GM18867 (cell line): ENCODE data around the gene MAPT.

ENCODE experiments used
- ATAC-seq: cut with Tn5 transposase; IDR thresholded peaks from one replicate; pipeline ENCODE4 v1.9.1; 2021; ENCODE audit warnings: mild to moderate bottlenecking, moderate library complexity; ENCODE audit not compliant: unreplicated experiment

MAPT gene

DNA sequence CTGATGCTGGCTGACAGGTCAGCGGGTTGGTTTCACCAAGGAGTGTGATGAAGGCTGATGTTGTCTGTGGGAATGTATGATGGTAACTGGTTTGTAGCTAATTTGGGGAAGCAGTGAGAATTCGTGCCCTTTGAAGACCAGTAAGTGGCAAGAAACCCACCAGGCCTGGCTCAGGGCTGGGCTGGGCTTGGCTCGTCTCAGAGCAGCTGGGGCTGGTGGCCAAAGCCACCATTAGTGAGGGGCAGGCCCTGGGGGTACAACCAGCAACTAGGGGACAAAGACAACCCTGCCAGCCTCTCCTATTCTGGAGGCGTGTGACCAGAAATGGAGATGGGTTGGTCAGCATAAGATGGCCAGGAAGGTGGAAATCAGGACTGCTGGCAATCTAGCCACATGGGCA lies 91.7 kb downstream of the MAPT start:
- ATAC-seq = no peak

DNA sequence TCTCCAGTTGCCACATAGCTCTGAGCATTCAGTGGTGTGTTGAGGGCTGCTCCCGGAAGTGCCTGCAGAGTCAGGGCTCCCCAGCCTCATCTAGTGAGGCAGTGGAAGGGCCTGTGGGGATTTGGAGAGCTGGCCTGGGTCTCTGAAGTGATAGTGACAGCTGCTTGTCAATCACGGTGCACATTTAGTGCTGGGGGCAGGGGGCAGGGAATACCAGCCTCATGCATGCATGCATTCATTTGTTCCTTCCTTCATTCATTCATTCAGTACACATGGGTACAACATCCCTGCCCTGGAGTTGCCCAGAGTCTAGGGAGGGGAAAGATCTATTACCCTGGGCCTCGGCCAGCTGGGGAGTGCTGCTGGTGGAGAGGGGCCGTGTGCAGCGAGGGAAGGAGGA lies 93.4 kb downstream of the MAPT start:
- ATAC-seq = no peak

DNA sequence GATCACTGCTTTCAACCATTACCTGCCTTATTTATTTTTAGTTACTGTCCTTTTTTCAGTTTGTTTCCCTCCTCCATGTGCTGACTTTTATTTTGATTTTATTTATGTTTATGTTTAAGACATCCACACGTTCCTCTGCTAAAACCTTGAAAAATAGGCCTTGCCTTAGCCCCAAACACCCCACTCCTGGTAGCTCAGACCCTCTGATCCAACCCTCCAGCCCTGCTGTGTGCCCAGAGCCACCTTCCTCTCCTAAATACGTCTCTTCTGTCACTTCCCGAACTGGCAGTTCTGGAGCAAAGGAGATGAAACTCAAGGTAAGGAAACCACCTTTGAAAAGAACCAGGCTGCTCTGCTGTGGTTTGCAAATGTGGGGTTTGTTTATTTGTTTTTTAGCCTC lies 95.4 kb downstream of the MAPT start:
- ATAC-seq = no peak

DNA sequence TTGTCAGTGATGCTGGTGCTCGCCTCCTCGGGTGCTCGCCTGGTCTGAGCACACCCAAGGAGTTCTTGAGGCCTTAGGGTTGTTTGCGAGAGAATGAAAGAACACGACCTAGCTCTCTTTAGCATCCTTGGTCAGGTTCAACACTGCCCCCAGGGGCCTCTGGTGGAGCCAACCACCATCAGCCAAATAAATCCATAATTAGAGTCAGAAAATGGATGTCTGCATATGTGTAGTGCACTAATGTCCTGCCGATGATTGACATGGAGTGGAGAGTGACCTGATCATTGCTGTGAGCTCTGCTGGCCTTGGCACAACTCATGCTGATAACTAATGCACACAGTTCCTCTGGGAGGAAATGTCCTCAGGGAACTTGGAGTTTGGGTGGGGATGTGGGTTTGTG lies 96.5 kb downstream of the MAPT start:
- no peak for ATAC-seq

DNA sequence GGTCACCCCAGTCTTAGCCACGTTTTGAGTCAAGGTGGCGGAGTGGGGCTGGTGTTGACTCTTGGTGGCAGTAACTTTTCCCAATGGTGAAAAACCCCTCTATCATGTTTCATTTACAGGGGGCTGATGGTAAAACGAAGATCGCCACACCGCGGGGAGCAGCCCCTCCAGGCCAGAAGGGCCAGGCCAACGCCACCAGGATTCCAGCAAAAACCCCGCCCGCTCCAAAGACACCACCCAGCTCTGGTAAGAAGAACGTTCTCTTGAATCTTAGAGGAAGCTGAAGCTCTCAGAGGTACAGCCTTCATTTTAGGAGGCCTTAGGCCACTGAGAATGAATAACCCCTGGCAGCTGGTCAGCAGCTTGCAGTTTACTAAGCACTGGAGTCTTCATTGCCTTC lies 97.0 kb downstream of the MAPT start:
- ATAC-seq = no peak

DNA sequence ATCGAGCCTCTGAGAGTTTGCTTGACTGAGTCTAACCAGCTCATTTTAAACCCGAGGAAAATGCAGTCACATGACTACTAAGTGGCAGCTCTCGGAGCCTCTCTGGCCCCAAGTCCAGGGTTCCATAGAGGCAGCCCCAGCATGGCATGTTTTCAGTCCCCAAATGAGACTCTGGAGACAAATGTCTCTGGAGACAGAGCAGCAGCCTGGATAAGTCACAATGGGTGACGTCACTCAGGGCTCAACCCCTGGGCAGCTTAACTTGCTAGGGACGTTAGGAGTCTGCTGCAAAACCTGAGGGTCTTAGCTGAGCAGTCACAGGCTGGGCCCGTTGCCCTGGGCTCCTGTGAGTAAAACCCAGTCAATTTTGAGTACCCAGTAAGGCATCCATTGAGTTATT lies 97.8 kb downstream of the MAPT start:
- ATAC-seq = no peak

DNA sequence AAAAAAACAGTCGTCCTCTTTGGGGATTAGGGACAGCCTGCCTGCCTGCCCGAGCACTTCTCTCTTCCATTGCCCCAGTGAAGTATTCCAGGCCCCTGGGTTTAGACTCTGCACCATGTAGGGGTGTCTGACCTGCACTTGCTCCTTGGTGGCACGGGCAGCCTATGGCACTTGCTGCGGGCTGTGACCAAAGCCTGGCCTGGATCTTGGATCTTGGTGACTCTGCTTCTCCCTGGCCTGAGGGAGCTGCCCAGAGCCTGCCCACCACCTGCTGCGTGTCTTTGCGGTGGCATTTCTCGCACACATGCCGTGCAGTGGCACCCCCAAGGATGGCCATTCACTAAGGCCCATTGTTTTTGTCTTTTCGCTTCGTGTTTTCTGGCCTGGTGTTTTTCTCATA lies 98.5 kb downstream of the MAPT start:
- ATAC-seq = no peak

DNA sequence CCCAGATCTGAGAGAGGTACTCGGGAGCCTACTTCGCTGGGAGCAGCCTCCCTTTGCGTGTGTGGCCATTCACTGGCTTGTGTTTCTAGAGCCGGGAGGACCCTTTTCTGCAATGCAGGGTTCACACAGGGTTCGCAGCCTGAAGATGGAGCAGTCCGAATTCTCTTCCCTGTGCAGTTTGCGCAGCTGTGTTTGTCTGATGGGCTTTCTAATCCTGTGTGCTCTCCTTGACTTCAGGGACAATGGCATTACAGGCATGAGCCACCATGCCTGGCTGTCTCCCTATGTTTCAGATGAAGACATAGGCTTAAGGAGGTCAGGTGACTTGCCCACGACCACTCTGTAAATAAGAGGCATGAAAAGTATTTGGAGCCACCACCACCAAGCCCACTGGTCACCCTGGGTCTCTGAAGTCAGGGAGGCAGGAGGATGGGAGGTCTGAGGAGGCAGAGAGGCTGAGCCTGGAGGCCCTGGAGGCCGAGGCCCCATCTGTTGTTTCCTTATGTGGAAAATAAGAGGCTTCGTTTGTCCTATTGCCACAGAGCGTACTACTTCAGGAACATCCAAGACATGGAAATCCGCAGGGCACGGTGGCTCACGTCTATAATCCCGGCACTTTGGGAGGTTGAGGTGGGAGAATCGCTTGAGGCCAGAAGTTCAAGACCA lies 99.7 kb downstream of the MAPT start:
- no peak for ATAC-seq

DNA sequence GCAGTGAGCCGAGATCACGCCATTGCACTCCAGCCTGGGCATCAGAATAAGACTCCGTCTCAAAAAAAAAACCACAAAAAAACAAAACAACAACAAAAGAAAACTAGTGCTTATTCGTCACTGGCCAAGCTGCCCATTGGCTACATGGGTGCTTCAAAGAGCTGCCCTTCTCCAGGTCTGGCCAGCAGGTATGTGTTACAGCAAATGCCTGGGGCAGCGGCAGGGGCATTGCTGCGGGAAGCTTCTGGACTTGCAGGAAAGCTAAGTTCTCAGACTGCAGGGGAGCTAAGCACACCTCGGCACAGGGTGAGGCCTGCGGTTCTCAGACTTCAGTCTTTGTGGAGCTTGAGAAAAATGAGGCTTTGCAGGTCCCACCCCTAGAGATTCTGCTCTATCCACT lies 100.6 kb downstream of the MAPT start:
- ATAC-seq = no peak

DNA sequence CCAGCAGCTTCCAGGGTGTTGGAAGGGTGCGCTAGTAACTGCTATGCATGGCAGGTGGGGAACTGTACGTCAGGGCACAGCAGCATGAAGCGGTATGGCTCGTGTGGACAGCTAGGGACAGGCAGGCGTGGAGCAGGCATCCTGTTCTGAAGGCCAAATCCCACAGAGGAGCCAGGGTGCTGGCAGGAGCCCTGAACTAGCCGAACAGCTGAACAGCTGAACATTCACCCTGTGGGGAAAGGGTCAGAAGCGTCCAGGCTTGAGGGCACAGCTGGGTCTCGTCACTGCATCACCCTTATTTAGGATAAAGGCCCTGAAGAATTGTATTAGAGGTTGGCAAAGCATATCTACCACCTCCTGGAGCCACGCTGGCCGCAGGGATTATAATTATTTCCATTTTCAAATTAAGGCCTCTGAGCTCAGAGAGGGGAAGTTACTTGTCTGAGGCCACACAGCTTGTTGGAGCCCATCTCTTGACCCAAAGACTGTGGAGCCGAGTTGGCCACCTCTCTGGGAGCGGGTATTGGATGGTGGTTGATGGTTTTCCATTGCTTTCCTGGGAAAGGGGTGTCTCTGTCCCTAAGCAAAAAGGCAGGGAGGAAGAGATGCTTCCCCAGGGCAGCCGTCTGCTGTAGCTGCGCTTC lies 101.4 kb downstream of the MAPT start:
- no peak for ATAC-seq

DNA sequence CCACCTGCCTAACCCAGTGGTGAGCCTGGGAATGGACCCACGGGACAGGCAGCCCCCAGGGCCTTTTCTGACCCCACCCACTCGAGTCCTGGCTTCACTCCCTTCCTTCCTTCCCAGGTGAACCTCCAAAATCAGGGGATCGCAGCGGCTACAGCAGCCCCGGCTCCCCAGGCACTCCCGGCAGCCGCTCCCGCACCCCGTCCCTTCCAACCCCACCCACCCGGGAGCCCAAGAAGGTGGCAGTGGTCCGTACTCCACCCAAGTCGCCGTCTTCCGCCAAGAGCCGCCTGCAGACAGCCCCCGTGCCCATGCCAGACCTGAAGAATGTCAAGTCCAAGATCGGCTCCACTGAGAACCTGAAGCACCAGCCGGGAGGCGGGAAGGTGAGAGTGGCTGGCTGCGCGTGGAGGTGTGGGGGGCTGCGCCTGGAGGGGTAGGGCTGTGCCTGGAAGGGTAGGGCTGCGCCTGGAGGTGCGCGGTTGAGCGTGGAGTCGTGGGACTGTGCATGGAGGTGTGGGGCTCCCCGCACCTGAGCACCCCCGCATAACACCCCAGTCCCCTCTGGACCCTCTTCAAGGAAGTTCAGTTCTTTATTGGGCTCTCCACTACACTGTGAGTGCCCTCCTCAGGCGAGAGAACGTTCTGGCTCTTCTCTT lies 102.1 kb downstream of the MAPT start:
- no peak for ATAC-seq

DNA sequence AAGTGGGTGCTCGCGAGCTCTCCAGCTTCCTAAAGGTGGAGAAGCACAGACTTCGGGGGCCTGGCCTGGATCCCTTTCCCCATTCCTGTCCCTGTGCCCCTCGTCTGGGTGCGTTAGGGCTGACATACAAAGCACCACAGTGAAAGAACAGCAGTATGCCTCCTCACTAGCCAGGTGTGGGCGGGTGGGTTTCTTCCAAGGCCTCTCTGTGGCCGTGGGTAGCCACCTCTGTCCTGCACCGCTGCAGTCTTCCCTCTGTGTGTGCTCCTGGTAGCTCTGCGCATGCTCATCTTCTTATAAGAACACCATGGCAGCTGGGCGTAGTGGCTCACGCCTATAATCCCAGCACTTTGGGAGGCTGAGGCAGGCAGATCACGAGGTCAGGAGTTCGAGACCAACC lies 102.8 kb downstream of the MAPT start:
- no peak for ATAC-seq

DNA sequence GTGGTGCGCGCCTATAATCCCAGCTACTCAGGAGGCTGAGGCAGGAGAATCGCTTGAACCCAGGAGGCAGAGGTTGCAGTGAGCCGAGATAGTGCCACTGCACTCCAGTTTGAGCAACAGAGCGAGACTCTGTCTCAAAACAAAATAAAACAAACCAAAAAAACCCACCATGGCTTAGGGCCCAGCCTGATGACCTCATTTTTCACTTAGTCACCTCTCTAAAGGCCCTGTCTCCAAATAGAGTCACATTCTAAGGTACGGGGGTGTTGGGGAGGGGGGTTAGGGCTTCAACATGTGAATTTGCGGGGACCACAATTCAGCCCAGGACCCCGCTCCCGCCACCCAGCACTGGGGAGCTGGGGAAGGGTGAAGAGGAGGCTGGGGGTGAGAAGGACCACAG lies 103.3 kb downstream of the MAPT start:
- ATAC-seq = no peak

DNA sequence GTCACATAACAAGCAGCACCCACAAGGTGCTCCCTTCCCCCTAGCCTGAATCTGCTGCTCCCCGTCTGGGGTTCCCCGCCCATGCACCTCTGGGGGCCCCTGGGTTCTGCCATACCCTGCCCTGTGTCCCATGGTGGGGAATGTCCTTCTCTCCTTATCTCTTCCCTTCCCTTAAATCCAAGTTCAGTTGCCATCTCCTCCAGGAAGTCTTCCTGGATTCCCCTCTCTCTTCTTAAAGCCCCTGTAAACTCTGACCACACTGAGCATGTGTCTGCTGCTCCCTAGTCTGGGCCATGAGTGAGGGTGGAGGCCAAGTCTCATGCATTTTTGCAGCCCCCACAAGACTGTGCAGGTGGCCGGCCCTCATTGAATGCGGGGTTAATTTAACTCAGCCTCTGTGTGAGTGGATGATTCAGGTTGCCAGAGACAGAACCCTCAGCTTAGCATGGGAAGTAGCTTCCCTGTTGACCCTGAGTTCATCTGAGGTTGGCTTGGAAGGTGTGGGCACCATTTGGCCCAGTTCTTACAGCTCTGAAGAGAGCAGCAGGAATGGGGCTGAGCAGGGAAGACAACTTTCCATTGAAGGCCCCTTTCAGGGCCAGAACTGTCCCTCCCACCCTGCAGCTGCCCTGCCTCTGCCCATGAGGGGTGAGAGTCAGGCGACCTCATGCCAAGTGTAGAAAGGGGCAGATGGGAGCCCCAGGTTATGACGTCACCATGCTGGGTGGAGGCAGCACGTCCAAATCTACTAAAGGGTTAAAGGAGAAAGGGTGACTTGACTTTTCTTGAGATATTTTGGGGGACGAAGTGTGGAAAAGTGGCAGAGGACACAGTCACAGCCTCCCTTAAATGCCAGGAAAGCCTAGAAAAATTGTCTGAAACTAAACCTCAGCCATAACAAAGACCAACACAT lies 104.9 kb downstream of the MAPT start, which contains the start of gene STH:
Gene STH, plus strand, starts transcription at position 264 of the 913 bp plus-strand sequence. Its CDS starts 30 bp downstream, at position 294.
- no peak for ATAC-seq

DNA sequence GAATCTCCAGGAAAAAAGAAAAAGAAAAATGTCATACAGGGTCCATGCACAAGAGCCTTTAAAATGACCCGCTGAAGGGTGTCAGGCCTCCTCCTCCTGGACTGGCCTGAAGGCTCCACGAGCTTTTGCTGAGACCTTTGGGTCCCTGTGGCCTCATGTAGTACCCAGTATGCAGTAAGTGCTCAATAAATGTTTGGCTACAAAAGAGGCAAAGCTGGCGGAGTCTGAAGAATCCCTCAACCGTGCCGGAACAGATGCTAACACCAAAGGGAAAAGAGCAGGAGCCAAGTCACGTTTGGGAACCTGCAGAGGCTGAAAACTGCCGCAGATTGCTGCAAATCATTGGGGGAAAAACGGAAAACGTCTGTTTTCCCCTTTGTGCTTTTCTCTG lies 105.5 kb downstream of the MAPT start:
- no peak for ATAC-seq

DNA sequence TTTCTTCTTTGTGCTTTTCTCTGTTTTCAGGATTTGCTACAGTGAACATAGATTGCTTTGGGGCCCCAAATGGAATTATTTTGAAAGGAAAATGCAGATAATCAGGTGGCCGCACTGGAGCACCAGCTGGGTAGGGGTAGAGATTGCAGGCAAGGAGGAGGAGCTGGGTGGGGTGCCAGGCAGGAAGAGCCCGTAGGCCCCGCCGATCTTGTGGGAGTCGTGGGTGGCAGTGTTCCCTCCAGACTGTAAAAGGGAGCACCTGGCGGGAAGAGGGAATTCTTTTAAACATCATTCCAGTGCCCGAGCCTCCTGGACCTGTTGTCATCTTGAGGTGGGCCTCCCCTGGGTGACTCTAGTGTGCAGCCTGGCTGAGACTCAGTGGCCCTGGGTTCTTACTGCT lies 105.9 kb downstream of the MAPT start:
- ATAC-seq = no peak

DNA sequence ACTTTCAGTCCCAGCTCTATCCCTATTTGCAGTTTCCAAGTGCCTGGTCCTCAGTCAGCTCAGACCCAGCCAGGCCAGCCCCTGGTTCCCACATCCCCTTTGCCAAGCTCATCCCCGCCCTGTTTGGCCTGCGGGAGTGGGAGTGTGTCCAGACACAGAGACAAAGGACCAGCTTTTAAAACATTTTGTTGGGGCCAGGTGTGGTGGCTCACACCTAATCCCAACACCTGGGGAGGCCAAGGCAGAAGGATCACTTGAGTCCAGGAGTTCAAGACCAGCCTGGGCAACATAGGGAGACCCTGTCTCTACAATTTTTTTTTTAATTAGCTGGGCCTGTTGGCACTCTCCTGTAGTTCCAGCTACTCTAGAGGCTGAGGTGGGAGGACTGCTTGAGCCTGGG lies 106.4 kb downstream of the MAPT start:
- no peak for ATAC-seq

DNA sequence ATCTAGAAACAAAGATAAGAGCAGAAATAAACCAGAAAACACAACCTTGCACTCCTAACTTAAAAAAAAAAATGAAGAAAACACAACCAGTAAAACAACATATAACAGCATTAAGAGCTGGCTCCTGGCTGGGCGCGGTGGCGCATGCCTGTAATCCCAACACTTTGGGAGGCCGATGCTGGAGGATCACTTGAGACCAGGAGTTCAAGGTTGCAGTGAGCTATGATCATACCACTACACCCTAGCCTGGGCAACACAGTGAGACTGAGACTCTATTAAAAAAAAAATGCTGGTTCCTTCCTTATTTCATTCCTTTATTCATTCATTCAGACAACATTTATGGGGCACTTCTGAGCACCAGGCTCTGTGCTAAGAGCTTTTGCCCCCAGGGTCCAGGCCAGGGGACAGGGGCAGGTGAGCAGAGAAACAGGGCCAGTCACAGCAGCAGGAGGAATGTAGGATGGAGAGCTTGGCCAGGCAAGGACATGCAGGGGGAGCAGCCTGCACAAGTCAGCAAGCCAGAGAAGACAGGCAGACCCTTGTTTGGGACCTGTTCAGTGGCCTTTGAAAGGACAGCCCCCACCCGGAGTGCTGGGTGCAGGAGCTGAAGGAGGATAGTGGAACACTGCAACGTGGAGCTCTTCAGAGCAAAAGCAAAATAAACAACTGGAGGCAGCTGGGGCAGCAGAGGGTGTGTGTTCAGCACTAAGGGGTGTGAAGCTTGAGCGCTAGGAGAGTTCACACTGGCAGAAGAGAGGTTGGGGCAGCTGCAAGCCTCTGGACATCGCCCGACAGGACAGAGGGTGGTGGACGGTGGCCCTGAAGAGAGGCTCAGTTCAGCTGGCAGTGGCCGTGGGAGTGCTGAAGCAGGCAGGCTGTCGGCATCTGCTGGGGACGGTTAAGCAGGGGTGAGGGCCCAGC lies 107.3 kb downstream of the MAPT start:
- ATAC-seq = no peak

DNA sequence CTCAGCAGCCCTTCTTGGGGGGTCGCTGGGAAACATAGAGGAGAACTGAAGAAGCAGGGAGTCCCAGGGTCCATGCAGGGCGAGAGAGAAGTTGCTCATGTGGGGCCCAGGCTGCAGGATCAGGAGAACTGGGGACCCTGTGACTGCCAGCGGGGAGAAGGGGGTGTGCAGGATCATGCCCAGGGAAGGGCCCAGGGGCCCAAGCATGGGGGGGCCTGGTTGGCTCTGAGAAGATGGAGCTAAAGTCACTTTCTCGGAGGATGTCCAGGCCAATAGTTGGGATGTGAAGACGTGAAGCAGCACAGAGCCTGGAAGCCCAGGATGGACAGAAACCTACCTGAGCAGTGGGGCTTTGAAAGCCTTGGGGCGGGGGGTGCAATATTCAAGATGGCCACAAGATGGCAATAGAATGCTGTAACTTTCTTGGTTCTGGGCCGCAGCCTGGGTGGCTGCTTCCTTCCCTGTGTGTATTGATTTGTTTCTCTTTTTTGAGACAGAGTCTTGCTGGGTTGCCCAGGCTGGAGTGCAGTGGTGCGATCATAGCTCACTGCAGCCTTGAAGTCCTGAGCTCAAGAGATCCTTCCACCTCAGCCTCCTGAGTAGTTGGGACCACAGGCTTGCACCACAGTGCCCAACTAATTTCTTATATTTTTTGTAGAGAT lies 108.1 kb downstream of the MAPT start:
- no peak for ATAC-seq

DNA sequence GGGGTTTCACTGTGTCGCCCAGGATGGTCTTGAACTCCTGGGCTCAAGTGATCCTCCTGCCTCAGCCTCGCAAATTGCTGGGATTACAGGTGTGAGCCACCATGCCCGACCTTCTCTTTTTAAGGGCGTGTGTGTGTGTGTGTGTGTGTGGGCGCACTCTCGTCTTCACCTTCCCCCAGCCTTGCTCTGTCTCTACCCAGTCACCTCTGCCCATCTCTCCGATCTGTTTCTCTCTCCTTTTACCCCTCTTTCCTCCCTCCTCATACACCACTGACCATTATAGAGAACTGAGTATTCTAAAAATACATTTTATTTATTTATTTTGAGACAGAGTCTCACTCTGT lies 108.6 kb downstream of the MAPT start:
- ATAC-seq = no peak
